HG02759 (cell line): Measurements from ENCODE around the gene ZNF326.
"Not testable (repeated sequence)": the region's sequence is repeated elsewhere in the genome, so short reads cannot be mapped to it uniquely, and the experiment has no call there.

ENCODE experiments used
- ATAC-seq: cut with Tn5 transposase; IDR thresholded peaks from one replicate; pipeline ENCODE4 v1.9.1; 2021; ENCODE audit warnings: mild to moderate bottlenecking, moderate library complexity; ENCODE audit not compliant: unreplicated experiment

ZNF326 gene

DNA sequence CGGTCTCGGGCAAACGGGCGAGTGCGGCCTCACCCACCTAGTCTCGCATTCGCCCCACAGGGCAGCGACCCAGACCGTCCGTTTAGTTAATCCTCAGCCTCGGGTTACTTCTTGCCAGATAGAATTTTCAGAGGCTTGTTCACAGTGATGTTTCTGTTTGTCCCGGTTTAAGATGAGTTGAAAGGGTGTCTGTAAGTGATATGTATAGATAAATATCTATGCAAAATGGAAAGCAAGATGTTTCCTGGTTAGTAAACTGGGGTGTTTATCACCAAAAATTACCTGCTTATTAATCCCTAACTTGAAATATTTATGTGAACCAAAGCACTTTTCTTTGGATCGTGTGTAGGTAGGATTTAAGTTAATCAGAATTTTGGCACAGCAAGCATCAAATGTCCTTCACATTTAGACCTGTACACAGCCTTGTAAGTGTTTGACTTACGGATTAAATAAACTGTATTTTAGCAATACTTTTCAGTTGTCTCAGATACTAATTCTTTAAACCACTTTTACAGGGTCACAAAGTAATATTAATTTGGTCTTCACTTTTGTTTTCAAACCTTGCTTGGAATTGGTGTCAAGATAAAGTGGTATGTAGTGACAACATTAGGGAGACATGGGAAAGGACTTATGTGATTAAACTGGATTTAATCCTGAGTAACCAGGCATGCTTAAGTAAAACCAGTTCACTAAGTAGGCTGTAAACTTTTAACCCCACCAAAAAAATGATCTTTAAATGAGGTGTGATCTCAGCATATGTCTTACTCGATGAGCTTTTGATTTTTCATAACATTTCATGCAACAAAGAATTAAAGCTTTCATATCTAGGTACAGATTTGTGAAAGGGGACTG lies 914 bp downstream of the ZNF326 start:
- ATAC-seq: no peak

DNA sequence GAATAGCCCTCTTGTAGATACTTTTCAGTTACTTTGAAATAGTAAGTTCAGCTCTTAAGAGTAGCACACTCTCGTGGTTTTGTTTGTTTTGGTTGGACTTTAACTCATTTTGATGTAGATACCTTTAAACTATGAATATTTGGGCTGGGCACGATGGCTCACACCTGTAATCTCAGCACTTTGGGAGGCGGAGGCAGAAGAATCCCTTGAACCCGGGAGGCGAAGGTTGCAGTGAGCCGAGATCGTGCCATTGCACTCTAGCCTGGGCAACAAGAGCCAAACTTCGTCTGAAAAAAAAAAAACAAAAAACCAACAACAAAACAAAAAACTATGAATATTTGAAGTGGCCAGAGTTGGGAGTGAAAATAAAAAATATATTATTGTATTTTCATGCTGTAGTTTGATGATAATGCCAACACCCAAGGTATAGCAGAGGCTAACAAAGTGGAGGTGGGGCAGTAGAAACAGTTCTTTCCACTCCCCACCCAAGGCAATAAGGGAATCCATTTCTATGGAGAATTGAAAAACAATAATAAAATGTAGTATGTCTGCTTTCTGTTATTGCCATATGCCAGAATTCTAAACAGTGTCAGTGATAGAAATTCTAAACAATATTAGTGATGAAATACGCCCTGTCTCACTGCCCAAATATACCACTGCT lies 1.7 kb downstream of the ZNF326 start:
- ATAC-seq: no peak

DNA sequence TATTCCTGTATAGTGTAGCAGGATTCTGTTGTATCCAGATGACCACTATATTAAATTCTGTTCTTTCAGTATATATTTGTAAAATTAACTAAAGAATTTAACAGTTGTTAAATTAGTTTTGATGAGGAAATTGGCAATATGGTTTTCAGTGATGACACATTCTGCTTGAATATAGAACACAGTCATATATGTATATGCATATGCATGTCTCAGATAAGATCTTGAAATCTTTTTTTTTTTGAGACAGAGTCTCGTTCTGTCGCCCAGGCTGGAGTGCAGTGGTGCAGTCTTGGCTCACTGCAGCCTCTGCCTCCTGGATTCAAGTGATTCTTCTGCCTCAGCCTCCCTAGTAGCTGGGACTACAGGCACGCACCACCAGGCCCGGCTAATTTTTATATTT lies 2.2 kb downstream of the ZNF326 start:
- ATAC-seq: not testable (repeated sequence)

DNA sequence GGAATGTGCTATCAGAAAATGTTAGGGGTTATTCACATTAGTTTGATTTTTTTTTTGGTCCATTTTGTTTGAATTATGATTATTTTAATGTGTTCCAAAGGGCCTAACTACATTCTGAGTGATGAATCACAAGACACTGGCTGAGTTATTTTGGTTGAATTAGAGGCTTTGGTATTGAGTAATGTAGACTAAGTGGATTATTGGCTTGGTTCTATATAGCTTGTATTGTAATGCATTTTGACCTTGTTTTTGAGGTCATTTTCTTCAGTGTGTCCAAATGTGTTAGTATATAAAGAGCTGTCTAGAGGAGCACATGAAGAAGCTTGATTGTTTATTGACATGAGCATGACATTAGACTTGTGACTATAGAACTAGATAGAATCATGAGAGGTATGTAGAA lies 3.4 kb downstream of the ZNF326 start:
- ATAC-seq: no peak

DNA sequence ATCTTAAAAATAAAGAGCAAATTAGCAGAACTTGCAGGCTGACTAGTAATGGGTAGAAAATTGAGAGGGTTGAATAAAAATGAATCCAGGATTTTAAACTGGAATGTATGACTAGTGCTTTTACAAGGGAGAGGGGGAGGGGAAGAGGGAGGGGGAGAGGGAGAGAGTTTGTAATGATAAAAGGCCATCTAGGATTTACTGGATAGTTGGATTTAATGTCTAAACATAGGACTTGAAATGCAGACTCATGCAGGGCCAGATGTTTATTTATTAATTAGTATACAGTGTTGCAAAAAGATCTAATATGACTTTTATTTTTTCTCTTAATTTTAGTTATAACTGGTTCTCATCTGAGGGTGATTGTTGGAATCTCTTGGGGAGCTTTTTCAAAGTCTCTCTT lies 4.3 kb downstream of the ZNF326 start:
- no peak for ATAC-seq

DNA sequence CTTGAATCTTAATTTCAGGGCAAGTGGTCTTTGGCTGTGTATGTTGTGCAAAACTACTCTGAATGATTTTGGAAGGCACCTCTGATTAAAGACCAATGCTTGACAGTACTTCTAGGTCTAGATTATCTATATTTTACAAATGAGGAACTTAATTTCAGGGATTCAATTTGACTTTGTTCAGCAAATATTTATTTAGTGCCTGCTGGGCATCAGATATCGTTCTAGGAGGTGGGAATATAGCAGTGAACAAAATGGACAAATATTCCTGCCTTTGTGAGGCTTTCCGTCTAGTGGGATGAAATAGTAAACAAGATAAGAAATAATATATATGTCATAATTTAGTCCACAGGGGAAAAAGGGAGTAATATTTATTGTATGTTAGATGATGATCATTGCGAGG lies 4.7 kb downstream of the ZNF326 start:
- ATAC-seq: no peak

DNA sequence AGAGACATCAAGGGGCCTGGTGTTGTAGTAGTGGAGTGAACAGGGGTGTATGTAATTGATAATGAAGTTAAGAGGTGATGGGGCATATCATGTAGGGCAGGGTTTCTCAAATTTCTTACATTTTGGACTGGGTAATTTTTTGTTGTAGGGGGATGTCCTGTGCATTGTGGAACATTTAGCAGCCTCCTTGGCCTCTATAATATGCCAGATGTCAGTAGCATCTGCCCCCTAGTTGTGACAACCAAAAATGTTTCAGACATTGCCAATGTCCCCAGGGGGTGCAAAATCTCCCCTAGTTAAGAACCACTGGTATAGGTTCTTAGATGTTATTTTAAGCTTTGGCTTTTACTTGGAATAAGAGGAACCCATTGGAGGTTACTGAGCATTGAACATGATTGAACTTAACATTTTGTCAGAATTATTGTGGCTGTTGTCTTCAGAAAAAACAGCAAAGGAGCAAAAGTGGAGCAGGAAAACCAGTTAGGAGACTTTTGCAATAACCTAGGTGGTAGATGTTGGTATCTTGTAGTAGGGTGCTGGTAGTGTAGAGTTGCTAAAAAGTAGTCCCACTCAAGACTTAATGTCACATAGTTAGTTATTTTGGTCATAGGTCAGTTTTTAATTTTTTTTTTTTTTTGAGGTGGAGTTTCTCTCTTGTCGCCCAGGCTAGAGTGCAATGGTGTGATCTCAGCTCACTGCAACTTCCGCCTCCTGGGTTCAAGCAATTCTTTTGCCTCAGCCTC lies 6.2 kb downstream of the ZNF326 start:
- ATAC-seq: peak; percentile 50

DNA sequence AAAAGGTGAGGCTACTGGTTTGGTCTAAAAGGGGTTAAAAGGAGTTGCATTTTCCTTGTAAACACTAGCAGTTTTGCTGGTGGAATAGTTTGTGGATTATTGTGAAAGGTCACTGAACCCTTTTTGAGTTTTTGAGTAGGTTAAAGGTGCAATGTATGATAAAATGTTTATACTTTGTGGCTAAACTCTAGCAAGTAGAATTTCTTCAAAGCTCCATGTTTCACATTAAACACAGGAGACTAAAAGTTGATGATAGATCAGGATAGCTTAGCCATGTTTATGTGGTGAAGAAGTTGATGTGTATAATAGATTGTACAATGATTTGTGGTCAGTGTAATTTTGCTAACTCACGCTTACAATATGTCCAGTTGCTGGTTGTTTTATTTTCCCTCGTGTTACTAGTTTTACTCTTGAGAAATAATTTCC lies 13.1 kb downstream of the ZNF326 start:
- ATAC-seq: no peak

DNA sequence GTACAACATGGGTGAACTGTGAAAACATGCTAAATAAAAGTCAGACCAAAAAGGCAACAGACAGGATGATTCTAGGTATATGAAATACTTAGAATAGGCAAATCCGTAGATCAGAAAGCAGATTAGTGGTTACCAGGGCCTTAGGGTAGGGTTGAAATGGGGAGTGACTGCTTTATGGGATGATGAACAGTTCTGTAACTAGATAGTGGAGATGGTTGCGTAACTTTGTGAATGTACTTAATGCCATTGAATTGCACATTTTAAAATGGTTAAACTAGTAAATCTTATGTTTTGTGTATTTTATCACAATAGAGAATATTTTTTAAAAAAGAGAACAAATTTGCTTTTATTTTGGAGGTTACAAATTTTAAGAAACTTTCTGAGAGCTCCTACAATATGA lies 17.4 kb downstream of the ZNF326 start:
- no peak for ATAC-seq

DNA sequence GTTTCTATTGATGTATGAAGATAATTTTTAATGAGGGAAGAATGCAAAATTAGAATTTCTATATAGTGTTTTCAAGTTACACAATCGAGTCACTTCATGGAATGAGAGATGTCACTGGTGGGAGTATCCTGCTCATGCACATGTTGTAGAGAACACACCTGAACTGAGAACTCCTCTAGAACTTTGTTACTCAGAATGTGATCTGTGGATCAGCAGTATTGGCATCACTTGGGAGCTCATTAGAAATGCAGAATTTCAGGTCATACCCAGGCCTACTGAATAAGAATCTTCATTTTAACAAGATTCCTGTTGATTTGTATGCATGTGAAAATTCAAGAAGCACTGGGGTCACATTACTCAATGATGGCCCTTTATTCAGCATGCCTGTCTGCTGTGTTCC lies 28.8 kb downstream of the ZNF326 start:
- ATAC-seq: no peak

DNA sequence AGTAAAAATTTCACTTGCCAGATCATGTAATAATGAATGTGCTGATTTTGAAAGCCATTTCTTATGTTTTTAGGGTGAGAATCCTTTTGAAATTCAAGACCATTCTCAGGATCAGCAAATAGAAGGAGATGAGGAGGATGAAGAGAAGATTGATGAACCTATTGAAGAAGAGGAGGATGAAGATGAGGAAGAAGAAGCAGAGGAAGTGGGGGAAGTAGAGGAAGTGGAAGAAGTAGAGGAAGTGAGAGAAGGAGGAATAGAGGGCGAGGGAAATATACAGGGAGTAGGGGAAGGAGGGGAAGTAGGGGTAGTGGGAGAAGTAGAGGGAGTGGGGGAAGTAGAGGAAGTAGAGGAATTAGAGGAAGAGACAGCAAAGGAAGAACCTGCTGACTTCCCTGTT lies 32.4 kb downstream of the ZNF326 start:
- no peak for ATAC-seq

DNA sequence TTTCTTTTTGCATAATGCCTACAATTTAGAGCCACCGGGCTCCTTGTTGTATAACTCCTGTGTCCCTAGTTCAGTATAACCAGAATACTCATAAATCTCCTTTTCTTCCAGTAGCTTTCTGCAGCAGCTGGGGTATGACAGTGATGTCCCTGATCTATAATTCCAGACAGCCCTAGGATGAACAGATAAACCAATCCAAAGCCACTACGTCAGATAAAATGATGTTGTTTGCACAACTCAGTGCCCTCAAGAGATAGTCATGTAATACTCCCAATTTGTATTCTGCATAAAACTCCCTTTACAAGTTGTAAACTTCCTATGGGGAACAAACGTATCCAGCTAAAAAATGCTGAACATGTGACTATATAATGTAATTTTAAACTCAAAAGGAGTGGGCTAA lies 44.7 kb downstream of the ZNF326 start:
- ATAC-seq: no peak

DNA sequence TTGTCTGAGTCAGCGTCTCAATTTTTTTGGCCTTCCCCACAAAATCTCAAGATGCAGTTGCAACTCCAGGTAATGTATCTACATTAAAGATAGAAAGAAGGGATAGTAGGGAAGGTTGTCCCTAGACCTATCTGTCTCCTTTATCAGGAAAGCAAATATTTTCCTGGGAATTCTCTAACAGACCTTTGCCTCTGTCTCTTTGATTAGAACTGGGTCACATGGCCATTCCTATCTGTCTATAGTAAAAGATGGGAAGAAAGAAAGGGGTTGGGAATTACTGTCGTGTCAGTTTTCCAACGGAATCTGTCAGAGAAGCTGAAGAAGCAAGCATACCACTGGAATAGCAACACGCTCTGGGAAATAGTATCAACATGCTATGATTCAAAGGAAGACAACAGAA lies 48.7 kb downstream of the ZNF326 start:
- no peak for ATAC-seq

DNA sequence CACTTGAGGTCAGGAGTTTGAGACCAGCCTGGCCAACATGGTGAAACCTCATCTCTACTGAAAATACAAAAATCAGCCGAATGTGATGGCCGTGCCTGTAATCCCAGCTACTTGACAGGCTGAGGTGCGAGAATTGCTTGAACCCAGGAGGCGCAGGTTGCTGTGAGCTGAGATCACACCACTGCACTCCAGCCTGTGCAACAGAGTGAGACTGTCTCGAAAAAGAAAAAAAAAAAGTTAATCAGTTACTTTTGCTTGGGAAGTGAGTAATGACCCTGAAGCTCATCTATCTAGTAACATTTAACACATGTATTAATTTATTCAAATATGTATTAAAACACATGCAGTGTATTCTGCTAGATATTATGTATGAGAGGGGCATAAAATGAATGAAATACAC lies 49.4 kb downstream of the ZNF326 start:
- no peak for ATAC-seq

DNA sequence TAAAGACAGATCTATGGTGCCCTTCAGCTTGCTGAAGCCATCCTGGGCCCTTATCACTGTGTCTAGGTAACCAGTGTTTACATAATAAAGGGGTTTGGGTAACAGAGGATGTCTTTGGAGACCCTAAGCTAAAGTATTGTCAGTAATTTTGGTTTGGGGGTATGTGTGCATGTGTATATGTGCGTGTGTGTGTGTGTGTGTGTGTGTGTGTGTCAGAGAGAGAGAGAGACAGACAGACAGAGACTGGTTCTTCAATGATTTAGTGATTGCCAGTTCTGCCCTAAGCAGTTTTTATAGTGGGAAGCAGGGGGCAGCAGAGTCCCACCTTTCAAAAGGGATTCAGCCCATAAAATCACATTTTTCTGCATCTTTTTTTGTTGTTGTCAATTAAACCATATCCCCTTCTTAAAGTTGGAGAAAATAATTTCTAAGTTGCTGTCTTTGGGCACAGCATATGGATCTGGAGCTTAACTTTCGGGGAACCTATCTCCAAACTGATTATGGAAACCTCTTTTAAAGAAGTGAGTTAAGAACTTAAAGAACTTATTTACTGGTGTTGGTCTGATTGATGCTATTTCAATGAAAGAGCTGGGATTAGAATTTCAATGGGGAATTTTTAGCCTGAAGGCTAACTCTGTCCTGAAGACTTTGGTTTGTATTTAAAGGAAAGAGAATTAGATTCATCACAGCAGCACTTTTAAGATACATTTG lies 51.1 kb downstream of the ZNF326 start:
- ATAC-seq: no peak

DNA sequence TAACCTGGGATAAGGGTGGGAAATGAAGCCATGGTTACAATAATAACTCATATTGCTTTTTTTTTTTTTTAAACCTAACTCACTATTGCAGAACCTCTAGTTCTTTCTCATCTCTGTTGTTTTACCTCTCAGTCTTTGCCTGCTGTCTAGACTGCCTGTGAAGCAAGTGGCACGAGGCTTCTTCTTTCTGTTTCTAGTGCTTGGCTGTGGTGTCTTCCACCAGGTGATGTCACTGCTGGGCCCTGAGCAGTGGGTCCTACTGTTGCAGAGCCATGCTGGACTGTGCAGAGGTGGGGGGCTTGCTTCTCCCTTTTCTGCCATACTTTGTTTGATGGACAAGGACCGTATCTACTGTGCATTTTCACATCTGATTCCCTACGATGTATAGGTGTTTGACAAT lies 51.7 kb downstream of the ZNF326 start:
- ATAC-seq: peak; percentile 45

DNA sequence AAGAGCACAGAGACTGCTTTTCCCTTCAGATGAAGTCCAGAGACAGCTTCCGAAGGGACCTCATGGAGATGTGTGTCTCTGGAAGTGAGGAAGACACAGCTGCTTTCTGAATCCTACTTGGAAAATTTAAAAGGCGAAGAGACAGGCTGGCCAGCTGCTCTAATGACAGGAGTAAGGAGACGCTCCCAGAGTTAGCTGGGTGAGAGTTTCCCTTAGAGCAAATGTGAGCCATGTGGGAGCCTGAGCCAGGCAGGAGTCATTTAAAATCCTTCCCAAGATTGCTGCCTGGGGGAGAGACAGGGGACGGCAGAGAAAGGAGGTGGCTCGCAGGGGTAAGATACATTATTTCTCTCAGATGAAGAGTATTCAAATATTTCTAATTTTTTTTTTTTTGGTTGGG lies 53.1 kb downstream of the ZNF326 start:
- no peak for ATAC-seq

DNA sequence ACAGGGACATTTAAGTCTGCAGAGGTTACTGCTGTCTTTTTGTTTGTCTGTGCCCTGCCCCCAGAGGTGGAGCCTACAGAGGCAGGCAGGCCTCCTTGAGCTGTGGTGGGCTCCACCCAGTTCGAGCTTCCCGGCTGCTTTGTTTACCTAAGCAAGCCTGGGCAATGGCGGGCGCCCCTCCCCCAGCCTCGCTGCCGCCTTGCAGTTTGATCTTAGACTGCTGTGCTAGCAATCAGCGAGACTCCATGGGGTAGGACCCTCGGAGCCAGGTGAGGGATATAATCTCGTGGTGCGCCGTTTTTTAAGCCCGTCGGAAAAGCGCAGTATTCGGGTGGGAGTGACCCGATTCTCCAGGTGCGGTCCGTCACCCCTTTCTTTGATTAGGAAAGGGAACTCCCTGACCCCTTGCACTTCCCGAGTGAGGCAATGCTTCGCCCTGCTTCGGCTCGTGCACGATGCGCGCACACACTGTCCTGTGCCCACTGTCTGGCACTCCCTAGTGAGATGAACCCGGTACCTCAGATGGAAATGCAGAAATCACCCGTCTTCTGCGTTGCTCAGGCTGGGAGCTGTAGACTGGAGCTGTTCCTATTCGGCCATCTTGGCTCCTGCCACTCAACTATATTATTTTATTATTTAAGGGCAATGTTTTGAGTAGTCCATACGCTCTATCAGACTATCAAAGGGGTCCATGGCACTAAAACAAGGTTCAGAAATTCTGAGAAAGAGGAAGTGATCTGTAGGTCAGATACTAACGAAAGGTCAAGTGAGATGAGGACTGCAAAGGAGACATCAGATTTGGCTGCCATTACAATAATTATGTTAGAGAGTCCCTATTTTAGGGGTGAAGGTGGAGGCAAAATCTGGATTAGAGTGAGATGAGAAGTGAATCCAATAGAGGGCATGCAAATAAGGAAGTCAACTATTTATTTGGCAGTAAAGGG lies 68.1 kb downstream of the ZNF326 start:
- not testable (repeated sequence) for ATAC-seq

DNA sequence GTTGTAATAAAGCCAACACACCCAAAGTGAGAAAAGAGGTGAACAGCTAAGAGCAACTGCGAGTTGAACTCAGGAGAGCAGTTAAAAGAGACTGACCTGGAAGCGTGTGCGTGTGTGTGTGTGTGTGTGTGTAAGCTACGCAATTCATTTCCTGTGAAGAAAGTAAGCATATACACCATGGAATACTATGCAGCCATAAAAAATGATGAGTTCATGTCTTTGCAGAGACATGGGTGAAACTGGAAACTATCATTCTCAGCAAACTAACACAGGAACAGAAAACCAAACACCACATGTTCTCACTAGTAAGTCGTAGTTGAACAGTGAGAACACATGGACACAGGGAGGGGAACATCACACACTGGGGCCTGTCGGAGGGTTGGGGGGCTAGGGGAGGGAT lies 69.2 kb downstream of the ZNF326 start:
- ATAC-seq: not testable (repeated sequence)
